Measurements from ENCODE around the gene PTCH2.

- TF ChIP-seq CTCF (IDR thresholded peaks at IDR 0.05) (no peak), POLR2A (IDR thresholded peaks at IDR 0.05) (no peak)
Measured at GRCh38 chr1:44808063-44808937, 34.8 kb downstream of the PTCH2 start, which contains the start of gene BTBD19.
